Lung microvascular endothelial cell (primary cell): Measurements from ENCODE around the gene FLYWCH1. TPM values are rescaled to one million over a fixed set of nuclear protein-coding genes. Genes with fewer than 3 reads are reported as not detected.
A peak's percentile ranks its signal among the peaks of the same experiment; 100 is the strongest.

Experiments used
- DNase-seq, 2 donors: peaks; one replicate each; pipeline versions ENCODE4 v3.0.0 to v3.0.0-alpha.2; 2010; ENCODE audit warnings: low read depth in 2 of 2
- total RNA-seq: library from RNA; depleted of rRNA; stranded (reverse); fragments of >200 nt; gene quantifications from 2 replicates; pipeline ENCODE4 v1.2.1, GENCODE V29; 2014

The FLYWCH1 gene
- 17.7 and 17.9 TPM in 2 replicates for total RNA-seq

- DNase-seq, result peak; percentile 99
Observed at GRCh38 chr16:2911638-2912329, at the start of gene FLYWCH1. Gene FLYWCH1, plus strand, starts transcription at chr16:2911931. Its CDS starts 17,755 bp downstream, at chr16:2929686.

- no peak for DNase-seq
Observed at GRCh38 chr16:2865651-2866050, 46.1 kb upstream of the FLYWCH1 start.

- no peak for DNase-seq
Observed at GRCh38 chr16:2866431-2866830, 45.3 kb upstream of the FLYWCH1 start.

- DNase-seq, result no peak
Observed at GRCh38 chr16:2867661-2867986, 44.1 kb upstream of the FLYWCH1 start.

- DNase-seq, result peak; percentile 93 to 96
Observed at GRCh38 chr16:2867987-2868789, 43.5 kb upstream of the FLYWCH1 start.

GRCh38 chr16:2871926-2872325 is 39.8 kb upstream of the FLYWCH1 start:
- no peak for DNase-seq

- DNase-seq, result no peak
Observed at GRCh38 chr16:2874032-2874911, 37.5 kb upstream of the FLYWCH1 start.

- peak; percentile 77 to 80 for DNase-seq
Observed at GRCh38 chr16:2874912-2875362, 36.8 kb upstream of the FLYWCH1 start.

- no peak for DNase-seq
Observed at GRCh38 chr16:2879854-2880508, 31.8 kb upstream of the FLYWCH1 start.

GRCh38 chr16:2881783-2882649 is 29.7 kb upstream of the FLYWCH1 start:
- peak in 1 of 2 donors; percentile 23 for DNase-seq

GRCh38 chr16:2882650-2883457 is 28.9 kb upstream of the FLYWCH1 start, which contains the start of gene FLYWCH2:
Gene FLYWCH2, plus strand, starts transcription at chr16:2883215. Its CDS starts 13,235 bp downstream, at chr16:2896450.
- DNase-seq, result peak; percentile 99

GRCh38 chr16:2883458-2883908 is 28.2 kb upstream of the FLYWCH1 start:
- DNase-seq, result peak in 1 of 2 donors; percentile 21

- peak in 1 of 2 donors; percentile 26 for DNase-seq
Observed at GRCh38 chr16:2884041-2884451, 27.7 kb upstream of the FLYWCH1 start.

GRCh38 chr16:2894231-2894630 is 17.5 kb upstream of the FLYWCH1 start:
- no peak for DNase-seq

- DNase-seq, result no peak
Observed at GRCh38 chr16:2895813-2896212, 15.9 kb upstream of the FLYWCH1 start.

- DNase-seq, result no peak
Observed at GRCh38 chr16:2896480-2897010, 15.2 kb upstream of the FLYWCH1 start.

- DNase-seq, result no peak
Observed at GRCh38 chr16:2897110-2897509, 14.6 kb upstream of the FLYWCH1 start.

GRCh38 chr16:2898831-2899563 is 12.7 kb upstream of the FLYWCH1 start:
- no peak for DNase-seq
